ENCODE results near the gene DPP7. TPM values are rescaled to one million over a fixed set of nuclear protein-coding genes. Genes with fewer than 3 reads are reported as not detected.
A peak's percentile ranks its signal among the peaks of the same experiment; 100 is the strongest.

The DPP7 gene
- polyA plus RNA-seq, 3 donors, result 15.2 to 30.6 (median 24.7) TPM

DNA sequence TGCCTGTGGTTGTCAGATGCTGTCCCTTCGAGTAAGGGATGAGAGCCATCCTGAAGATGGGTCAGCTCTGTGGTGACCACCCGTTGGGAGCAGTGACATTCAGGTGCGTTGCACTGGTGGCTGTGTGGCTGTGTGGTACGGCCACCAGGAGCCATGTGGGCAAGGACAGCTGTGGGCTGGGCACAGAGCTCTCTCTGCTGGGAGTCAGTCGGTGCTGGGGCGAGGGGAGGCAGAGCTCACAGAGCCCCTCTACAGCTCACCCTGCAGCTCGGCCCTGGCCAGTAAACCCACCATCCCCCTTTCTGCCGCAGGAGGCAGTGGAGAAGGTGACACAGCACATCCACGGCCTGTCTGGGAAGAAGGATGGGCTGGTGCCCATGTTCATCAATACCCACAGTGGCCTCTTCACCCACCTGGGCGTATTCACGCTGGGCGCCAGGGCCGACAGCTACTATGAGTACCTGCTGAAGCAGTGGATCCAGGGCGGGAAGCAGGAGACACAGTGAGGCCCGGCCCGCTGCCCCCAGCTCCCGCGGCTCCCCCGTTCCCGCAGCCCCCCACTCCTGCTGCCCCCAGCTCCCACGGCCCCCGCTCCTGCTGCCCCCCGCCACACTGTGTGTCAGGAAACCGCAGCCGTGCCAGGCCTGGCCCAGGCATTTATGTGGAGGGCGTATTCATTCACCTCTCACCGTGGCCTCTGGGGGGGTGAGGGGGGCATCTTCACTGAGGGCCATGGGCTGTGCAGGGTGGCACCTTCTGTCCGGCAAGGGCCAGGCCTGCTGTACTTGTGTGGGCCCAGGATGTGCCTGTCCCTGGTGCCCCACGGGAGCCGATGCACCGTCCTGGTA, 8.5 kb downstream of the DPP7 start:
- DNase-seq (ENCODE audit: extremely low read depth in 1 of 11, low read depth in 9 of 11, low spot score in 4 of 11), result no peak

DNA sequence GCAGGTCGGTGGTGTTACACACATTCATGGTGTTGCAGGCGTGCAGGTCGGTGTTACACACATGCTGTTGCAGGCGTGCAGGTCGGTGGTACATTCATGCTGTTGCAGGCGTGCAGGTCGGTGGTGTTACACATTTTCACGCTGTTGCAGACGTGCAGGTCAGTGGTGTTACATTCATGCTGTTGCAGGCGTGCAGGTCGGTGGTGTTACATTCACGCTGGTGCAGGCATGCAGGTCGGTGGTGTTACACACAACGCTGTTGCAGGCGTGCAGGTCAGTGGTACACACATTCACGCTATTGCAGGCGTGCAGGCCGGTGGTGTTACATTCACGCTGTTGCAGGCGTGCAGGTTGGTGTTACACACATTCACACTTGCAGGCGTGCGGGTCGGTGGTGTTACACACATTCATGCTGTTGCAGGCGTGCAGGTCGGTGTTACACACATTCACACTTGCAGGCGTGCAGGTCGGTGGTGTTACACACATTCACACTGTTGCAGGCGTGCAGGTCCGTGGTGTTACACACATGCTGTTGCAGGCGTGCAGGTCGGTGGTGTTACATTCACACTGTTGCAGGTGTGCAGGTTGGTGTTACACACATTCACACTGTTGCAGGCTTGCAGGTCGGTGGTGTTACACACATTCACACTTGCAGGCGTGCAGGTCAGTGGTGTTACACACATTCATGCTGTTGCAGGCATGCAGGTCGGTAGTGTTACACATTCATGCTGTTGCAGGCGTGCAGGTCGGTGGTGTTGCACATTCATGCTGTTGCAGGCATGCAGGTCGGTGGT, 11.1 kb downstream of the DPP7 start:
- DNase-seq (ENCODE audit: extremely low read depth in 1 of 11, low read depth in 9 of 11, low spot score in 4 of 11), result no peak

DNA sequence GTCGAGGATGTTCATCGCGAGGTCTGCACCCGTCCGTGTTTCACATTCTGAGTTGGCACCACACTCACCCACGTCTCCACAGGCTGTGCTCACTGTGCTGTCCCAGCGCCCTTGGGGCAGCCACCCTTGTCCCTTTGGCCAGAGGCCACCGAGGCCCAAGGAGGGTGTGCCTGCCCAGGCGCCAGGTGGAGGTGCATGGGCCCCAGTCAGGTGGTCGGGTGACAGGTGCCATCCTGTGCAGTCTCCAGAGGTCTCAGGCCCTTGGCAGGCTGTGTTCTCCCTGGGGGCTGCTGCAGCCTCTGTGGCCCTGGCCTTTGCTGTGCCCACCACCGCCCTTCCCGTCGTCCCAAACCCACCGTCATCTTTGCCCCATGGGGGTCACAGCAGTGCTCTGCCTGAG, 15.3 kb downstream of the DPP7 start:
- DNase-seq (ENCODE audit: extremely low read depth in 1 of 11, low read depth in 9 of 11, low spot score in 4 of 11), result no peak

DNA sequence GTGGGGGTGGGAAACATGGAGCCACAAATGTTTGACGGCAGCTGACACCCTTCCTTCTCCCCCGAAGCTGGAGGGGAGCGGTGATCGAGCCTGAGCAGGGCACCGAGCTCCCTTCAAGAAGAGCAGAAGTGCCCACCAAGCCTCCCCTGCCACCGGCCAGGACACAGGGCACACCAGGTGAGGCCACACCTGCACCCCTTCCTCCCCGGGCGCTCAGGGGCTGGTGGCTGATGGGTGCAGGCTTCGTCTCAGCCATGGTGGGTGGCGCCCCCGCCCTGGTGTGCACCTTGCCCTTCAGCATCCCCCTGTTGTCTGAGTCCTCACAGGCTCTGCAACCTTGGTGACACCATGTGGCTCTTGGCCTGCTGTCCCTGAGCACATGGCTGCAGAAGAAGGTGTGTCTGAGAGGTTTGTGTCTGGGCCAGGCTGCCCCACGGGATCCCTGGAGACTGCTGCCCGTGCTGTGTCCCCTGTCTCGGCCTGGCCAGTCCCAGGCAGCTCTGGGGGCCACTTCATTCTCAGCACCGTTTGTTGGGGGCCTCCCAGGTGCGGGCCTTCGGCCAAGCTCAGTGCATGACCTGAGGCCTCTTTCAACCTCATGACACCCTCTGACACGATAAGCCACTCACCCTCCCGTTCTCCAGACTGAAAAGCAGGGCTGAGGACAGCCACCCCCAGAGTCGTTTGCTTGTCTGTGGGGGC, 16.6 kb downstream of the DPP7 start:
- DNase-seq (ENCODE audit: extremely low read depth in 1 of 11, low read depth in 9 of 11, low spot score in 4 of 11), result no peak

DNA sequence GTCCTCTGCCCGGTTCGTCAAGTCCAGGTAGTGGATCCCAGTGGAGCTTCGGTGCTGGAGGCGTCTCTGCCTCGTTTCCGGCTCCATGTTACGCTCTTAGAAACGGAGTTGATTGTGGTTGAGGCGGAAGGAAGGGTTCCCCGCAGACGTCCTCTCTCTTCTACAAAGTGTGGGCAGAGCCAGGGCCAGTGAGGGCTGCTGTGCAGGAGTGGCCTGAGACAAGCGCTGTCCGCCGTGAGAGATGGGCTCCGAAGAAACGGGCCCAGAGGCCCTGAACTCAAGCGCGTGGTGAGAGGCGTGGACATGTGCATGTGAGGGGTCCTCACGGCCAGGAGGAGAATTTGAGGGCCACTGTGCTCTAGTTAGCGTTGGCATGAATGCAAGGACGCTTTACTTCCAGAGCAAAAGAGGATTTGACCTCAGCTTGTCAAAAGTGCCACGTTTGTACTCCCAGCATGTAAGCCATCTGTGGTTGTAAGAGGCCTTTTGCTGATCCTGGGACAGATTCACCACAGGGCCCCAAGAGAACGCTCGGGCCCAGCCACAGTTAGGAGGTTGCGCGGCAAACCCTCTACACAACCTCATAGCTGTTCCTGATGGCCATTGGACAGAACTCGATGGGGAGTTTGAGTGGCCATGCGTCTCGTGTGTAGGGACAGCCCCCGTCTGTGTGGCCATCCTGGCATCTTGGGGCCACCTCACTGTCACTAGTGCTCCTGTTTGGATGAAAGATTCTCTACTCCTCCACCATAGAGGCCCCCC, 17.6 kb downstream of the DPP7 start:
- DNase-seq (ENCODE audit: extremely low read depth in 1 of 11, low read depth in 9 of 11, low spot score in 4 of 11), result no peak

DNA sequence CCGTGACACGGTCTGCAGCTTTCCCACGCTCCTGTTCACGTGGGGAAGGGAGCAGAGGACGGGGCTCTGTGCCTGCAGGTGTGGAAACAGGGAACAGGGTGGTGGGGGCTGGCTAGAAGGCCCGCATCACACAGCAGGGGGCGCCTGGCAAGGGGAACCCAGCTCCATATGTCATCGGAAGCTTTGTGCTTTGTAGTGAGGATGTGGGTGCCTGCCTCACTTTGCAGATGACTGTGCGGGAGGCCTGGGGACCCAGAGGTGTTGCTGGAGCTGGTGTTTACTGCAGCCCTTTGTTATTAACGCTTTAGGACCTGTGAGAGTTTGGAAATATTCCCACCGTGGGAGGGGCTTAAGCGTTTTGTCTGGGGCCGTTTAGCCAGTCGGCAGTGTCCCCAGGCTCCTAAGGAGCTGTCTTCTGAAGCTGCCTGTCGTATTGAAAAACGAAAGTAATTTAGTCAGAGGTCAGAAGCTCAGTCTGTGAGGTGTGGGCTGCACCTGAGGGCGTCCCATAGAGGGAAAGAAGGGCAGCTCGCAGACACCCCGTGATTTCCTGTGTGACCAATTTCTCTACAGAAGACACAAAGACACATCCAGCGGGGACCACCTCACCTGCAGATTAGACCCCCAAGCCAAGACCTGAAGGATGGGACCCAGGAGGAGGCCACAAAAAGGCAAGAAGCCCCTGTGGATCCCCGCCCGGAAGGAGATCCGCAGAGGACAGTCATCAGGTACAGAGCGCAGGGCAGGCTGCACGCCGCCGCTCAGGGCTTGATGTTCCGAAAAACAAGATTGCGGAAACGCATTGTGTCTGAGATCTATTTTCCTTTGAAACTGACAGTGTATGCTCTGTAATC, 18.6 kb downstream of the DPP7 start:
- no peak for DNase-seq (ENCODE audit: extremely low read depth in 1 of 11, low read depth in 9 of 11, low spot score in 4 of 11)

DNA sequence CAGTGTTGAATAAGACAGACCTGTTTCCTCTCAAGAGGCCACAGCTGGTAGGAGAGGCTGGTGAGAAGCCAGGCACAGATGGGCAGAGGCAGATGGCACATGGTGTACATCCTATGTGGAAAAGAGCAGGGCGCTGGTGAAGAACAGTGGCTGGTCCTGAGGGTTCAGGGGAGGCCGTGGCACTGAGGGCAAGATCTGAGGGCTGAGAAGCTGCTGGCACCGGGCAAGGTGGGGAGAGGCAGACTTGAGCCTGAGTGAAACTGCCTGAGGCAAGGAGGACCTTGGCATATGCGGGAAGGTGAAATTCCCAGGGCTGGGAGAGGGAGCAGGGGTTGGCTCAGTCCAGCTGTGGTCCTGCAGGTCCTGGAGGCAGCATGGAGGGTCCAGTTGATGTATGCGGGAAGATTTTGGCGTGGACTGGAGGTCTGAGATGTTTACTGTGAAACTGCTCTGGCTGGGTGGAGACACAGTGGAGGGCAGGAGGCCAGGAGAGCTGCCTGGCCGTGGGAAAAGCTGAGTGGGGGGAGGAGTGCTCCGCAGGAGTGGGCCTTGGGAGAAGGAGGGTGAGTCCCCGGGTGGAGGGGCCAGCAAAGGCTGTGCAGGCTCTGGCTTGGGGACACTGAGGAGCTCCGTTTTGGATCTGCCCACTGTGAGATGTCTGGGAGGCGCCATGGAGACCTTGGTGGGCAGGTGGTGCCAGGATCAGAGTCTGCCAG, 25.1 kb downstream of the DPP7 start:
- no peak for DNase-seq (ENCODE audit: extremely low read depth in 1 of 11, low read depth in 9 of 11, low spot score in 4 of 11)

DNA sequence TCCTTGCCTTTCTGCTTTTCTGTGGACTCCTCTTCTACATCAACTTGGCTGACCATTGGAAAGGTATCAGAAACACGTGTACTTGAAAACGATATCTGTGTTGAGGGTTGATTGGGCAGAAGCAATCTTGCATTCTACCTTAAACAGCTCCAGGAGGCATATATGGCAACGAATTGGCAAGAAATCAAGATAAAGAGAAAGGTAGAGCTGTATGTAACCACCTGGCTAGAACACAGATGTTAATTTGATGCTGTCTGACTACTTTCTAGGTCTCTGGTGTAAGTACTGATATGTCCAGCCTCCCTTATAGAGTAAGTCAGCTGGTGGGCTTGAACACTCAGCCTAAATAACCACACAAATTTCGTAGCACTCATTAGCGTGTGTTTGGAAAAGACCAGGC, 26.4 kb downstream of the DPP7 start:
- DNase-seq (ENCODE audit: extremely low read depth in 1 of 11, low read depth in 9 of 11, low spot score in 4 of 11), result no peak

DNA sequence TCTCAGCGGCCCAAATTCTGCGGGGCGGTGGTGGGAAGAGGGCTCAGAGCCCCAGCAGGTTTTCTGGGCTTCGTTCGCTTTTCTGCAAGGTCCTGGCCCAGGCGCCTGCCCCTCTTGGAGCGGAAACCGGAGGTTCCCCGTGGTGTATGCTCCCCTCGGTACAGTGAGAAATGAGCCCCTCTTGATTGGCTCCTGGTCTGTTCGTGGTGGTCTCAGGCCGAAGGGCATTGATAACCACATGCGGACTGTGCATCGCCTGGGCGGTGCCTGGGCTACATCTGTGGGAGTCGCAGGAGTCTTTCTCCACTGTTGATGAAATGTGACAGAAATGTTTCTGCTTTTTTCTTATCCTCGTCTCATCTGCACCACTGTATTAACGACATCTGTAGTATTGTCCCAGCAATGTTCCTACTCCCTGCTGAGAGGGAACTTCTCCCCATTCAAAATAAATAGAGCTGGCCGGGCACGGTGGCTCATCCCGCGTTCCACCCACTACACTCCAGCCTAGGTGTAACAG, 27.1 kb downstream of the DPP7 start:
- DNase-seq (ENCODE audit: extremely low read depth in 1 of 11, low read depth in 9 of 11, low spot score in 4 of 11), result no peak

DNA sequence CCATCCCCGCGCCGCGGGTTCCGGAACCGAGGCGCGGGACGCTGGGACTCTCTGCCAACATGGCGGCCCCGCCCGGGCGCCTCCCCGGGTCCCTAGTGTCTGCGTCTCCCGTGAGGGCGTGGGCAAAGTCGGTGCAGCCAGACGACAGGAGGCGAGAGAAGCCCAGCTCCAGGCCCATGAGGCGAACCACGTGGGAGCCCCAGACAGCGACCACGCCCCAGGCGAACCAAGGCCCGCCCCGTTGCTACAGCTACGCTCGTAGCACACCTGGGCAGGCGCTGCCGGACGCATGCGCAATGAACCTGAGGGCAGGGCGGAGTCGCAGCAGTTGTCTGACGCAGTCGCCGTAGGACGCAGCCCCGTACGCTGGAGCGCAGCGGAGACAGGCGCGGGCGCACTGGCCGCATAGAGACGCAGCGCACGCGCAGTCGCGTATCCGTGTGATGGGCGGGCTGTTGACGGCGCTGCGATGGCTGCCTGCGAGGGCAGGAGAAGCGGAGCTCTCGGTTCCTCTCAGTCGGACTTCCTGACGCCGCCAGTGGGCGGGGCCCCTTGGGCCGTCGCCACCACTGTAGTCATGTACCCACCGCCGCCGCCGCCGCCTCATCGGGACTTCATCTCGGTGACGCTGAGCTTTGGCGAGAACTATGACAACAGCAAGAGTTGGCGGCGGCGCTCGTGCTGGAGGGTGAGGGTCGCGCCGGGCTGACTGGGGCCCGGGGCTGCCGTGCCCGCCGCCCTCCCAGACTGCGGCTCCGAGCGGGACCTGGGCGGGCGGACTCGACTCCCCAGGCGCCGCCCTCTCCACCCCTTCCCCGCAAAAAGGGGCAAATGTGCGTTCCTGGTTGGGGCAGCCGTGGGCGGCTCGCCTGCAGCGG, 27.8 kb downstream of the DPP7 start, which contains the start of gene MAN1B1:
Gene MAN1B1 (plus strand): TSS at position 455 of the 878 bp plus-strand sequence. CDS start 15 bp downstream, at position 470.
- DNase-seq (ENCODE audit: extremely low read depth in 1 of 11, low read depth in 9 of 11, low spot score in 4 of 11), result peak; percentile 87 to 99 (median 97)

DNA sequence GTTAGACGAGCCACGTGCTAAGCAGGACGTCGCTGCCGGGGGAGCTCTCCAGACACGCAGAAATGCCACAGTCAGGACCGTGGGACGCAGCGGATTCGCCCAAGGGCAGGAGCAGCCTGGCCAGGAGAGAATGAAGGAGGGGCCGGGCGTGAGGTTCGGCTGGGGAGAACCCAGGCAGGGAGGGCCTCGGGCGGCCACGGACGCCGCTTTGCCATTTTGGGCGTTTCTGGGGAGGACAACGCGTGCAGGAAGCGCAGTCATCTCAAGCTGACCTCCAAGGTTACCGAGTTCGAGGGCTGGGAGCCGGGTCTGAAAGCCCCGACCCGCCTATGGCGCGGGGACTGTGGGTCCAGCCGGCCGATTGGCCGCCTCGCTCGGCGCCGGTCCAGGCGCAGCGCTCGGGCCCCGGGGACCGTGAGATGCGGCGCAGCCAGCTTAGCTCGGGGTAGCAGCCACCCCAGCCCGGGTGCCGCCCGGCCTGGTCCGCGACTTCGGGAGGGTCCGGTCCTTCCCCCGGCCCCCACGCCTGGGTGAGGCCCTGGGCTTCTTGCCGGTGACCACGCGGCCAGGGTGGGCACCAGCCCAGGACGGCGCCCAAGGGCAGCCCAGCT, 28.5 kb downstream of the DPP7 start:
- DNase-seq (ENCODE audit: extremely low read depth in 1 of 11, low read depth in 9 of 11, low spot score in 4 of 11), result no peak

DNA sequence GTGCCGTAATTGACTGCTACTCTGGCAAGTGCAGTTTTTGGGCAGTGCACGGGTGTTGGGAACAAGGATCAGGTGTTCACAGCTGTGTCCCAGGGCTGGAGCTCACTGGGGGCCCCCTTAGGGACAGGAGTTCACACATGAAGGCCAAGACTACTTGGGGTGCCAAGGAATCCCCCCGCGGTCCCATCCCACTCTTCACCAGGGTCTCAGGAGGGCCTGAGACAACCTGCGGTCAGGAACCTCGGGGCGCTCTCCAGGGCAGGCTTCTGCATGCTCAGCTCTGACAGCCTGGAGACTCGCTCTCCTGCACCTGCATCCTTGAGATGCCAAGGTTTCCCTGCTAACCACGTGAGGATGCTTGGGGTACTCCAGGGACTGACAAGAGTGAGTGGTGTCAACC, 30.0 kb downstream of the DPP7 start:
- no peak for DNase-seq (ENCODE audit: extremely low read depth in 1 of 11, low read depth in 9 of 11, low spot score in 4 of 11)

DNA sequence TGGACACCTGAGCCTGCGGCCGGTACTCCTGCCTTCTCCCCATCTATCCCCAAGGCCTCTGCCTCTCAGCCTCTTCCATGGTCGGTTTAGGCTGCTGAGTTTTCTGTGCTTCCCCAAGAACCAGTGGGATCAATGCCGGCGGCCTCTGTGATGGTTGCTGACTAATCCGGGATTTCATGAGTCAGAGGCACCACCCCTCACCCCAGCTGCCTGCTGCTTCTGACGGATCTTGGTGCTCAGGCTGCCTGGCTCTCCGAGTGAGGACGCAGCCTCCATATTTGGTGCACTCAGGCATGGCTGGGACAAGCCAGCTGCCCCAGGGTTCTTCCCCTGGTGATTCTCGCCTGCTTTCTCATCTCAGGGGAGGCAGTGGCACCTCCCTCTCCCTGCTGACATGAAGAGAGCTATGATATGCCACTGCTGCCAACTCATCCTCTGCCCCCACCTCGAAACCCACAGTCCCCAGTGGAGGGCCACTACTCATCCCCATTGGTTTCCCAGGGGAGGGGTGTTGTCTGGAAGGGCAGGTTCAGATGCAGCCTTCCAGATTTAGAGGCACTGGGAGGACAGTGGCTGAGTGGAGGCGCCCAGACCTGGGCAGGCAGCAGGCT, 31.0 kb downstream of the DPP7 start:
- DNase-seq (ENCODE audit: extremely low read depth in 1 of 11, low read depth in 9 of 11, low spot score in 4 of 11), result no peak

DNA sequence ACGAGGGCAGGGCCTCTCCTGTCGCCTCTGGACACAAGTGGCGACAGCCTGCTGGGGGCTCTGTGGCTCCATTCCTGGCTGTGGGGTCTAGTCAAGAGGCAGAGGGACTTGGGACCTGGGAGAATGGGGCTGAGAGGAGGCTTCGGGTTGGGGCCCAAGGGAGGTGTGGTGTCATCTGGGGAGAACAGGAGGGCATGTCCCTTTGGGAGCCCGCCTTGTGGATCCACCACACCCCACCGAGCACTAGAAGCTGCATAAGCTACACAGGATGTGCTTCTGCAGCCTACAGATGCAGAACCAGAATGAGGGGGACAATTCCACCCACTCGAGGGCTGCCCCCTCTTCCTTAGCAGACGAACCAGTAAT, 31.6 kb downstream of the DPP7 start:
- DNase-seq (ENCODE audit: extremely low read depth in 1 of 11, low read depth in 9 of 11, low spot score in 4 of 11), result no peak

DNA sequence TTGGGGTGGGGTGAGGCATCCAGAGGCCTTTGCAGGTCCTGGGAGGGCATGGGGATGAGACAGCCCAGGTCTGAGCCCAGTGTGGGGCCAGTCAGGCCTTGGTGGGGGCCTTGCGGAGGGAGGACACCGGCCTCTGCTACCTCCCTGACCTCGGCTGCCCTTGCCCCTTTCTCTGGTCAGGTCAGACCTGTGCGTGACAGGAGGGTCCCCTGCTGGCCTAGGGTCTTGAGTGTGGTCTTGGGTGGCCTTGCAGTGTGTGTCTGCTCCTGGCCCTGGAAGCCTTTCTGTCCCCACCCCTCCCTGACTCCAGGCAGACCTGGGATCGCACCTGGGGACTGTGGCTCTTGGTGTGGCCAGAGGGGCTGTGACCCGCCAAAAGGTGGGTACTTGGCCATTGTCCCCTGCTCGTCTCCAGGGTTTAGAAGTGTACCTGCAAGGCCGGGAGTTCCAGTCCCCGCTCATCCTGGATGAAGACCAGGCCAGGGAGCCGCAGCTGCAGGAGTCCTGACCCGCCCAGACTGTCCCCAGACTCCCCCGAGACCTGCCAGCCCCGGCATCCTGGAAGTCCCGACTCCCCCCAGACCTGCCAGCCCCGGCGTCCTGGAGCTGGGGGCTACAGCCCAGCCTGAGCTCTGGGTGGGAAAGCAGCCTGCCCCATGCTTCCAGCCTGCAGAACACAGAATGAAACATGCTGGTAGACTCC, 32.2 kb downstream of the DPP7 start:
- DNase-seq (ENCODE audit: extremely low read depth in 1 of 11, low read depth in 9 of 11, low spot score in 4 of 11), result no peak
